Thymus (tissue), 11 donors: ENCODE results near the gene MXI1. TPM values are rescaled to one million over a fixed set of nuclear protein-coding genes. Genes with fewer than 3 reads are reported as not detected.
"Not testable (repeated sequence)": the region's sequence is repeated elsewhere in the genome, so short reads cannot be mapped to it uniquely, and the experiment has no call there.

Source experiments
- DNase-seq, 9 donors: peaks; one replicate each; pipeline ENCODE4 v3.0.0-alpha.2; 2013; ENCODE audit warnings: low spot score in 9 of 9, low read depth in 6 of 9, missing footprints in 1 of 9
- H3K27ac ChIP-seq, 2 donors: one replicate each; pipeline ENCODE4 v1.5.1; 2013; ENCODE audit warnings: control low read depth in 1 of 2, low read depth in 1 of 2, low read length in 1 of 2, mild to moderate bottlenecking in 1 of 2, moderate library complexity in 1 of 2
- H3K27me3 ChIP-seq, 2 donors: one replicate each; pipeline ENCODE4 v1.5.1; 2013; ENCODE audit warnings: low read length in 1 of 2; ENCODE audit not compliant: control insufficient read depth in 2 of 2, insufficient read depth in 1 of 2
- H3K36me3 ChIP-seq, 2 donors: one replicate each; pipeline ENCODE4 v1.5.1; 2013; ENCODE audit warnings: low read length in 1 of 2, mild to moderate bottlenecking in 1 of 2, moderate library complexity in 1 of 2; ENCODE audit not compliant: control insufficient read depth in 2 of 2, insufficient read depth in 2 of 2
- H3K4me1 ChIP-seq, 2 donors: one replicate each; pipeline ENCODE4 v1.5.1; 2013; ENCODE audit warnings: low read length in 2 of 2; ENCODE audit not compliant: control insufficient read depth in 2 of 2, insufficient read depth in 2 of 2
- H3K4me3 ChIP-seq, 2 donors: one replicate each; pipeline ENCODE4 v1.5.1; 2013; ENCODE audit warnings: low read length in 2 of 2, control low read depth in 1 of 2, mild to moderate bottlenecking in 1 of 2
- H3K9me3 ChIP-seq, 2 donors: one replicate each; pipeline ENCODE4 v1.5.1; 2013; ENCODE audit warnings: low read length in 1 of 2, mild to moderate bottlenecking in 1 of 2; ENCODE audit not compliant: control insufficient read depth in 2 of 2, insufficient read depth in 1 of 2
- WGBS: extraction: QIAGEN DNeasy Blood & Tissue Kit; methylation state at CpG from one replicate; pipeline ENCODE4 v1.1.7; 2013; 5-methylcytosine and 5-hydroxymethylcytosine counted together
- polyA plus RNA-seq: library from polyadenylated mRNA; stranded (reverse); fragments of 200-250 nt; gene quantifications from one replicate; pipeline ENCODE4 v1.2.3, GENCODE V29; 2013
- total RNA-seq: library from RNA; stranded (reverse); fragments of 120-200 nt; gene quantifications from one replicate; pipeline ENCODE4 v1.2.4, GENCODE V29; 2013
- donor health status: healthy.

Gene MXI1
- total and polyA plus RNA-seq, 2 donors, result 14.7 to 44.1 TPM

GRCh38 chr10:110200503-110200902 is 6.9 kb upstream of the MXI1 start:
- Histone ChIP-seq H3K4me1 (no peaks in the 10 kb centered on the region), H3K36me3 (no peaks in the 10 kb centered on the region), H3K4me3 (no peak overlapping the region), H3K27me3 (peaks cover 11 to 44% of the 10 kb centered on the region in 2 donors), H3K27ac (no peak overlapping the region), H3K9me3 (no peaks in the 10 kb centered on the region)
- 80% methylated on average over 3 of the region's 3 CpGs for WGBS
- DNase-seq, result no peak

GRCh38 chr10:110201046-110201445 is 6.4 kb upstream of the MXI1 start:
- DNase-seq, H3K36me3 ChIP-seq, H3K4me1 ChIP-seq, H3K27ac ChIP-seq, H3K4me3 ChIP-seq, H3K9me3 ChIP-seq: not testable (repeated sequence)
- peaks cover 11 to 46% of the 10 kb centered on the region in 2 donors for H3K27me3 ChIP-seq
- WGBS, result 91% methylated on average over 8 of the region's 8 CpGs

GRCh38 chr10:110203500-110204455 is 3.6 kb upstream of the MXI1 start:
- no peak overlapping the region for H3K27ac ChIP-seq
- DNase-seq, result no peak
- H3K9me3 ChIP-seq, result peaks cover 0 to 3% of the 10 kb centered on the region in 2 donors
- peaks cover 17 to 66% of the 10 kb centered on the region in 2 donors for H3K27me3 ChIP-seq
- 96% methylated on average over 8 of the region's 8 CpGs for WGBS
- no peaks in the 10 kb centered on the region for H3K36me3 ChIP-seq
- peaks cover 5 to 20% of the 10 kb centered on the region in 2 donors for H3K4me1 ChIP-seq
- no peak overlapping the region for H3K4me3 ChIP-seq

- peaks cover 0 to 3% of the 10 kb centered on the region in 2 donors for H3K9me3 ChIP-seq
- WGBS, result 95% methylated on average over 12 of the region's 12 CpGs
- H3K27ac ChIP-seq, result no peak overlapping the region
- no peak for DNase-seq
- H3K27me3 ChIP-seq, result peaks cover 17 to 75% of the 10 kb centered on the region in 2 donors
- no peaks in the 10 kb centered on the region for H3K36me3 ChIP-seq
- no peak overlapping the region for H3K4me3 ChIP-seq
- H3K4me1 ChIP-seq, result peaks cover 5 to 30% of the 10 kb centered on the region in 2 donors
These were observed 2.2 kb upstream of the MXI1 start for GRCh38 chr10:110205051-110205675.

- Histone ChIP-seq H3K9me3 (peaks cover 0 to 3% of the 10 kb centered on the region in 2 donors), H3K27me3 (peaks cover 14 to 85% of the 10 kb centered on the region in 2 donors), H3K4me1 (peaks cover 12 to 53% of the 10 kb centered on the region in 2 donors), H3K4me3 (peak overlapping the region; percentile 61 to 65), H3K27ac (peak overlapping the region; percentile 55 to 71), H3K36me3 (no peaks in the 10 kb centered on the region)
- DNase-seq, result peak in 4 of 9 donors; percentile 37 to 70 (median 52)
- WGBS, result 1% methylated on average over 57 of the region's 57 CpGs
These were observed 604 bp downstream of the MXI1 start for GRCh38 chr10:110207805-110208613.

GRCh38 chr10:110208614-110209453 is 1.4 kb downstream of the MXI1 start:
- Histone ChIP-seq H3K36me3 (no peaks in the 10 kb centered on the region), H3K4me1 (peaks cover 12 to 53% of the 10 kb centered on the region in 2 donors), H3K27me3 (peaks cover 9 to 77% of the 10 kb centered on the region in 2 donors), H3K9me3 (peaks cover 0 to 3% of the 10 kb centered on the region in 2 donors), H3K4me3 (peak overlapping the region; percentile 61 to 65), H3K27ac (peak overlapping the region; percentile 55 to 83)
- peak in 4 of 9 donors; percentile 37 to 46 (median 42) for DNase-seq
- under 1% methylated on average over 44 of the region's 44 CpGs for WGBS

- WGBS, result under 1% methylated on average over 24 of the region's 24 CpGs
- peaks cover 9 to 70% of the 10 kb centered on the region in 2 donors for H3K27me3 ChIP-seq
- H3K27ac ChIP-seq, result peak overlapping the region; percentile 44 to 83
- H3K4me1 ChIP-seq, result peaks cover 13 to 58% of the 10 kb centered on the region in 2 donors
- H3K4me3 ChIP-seq, result peak overlapping the region; percentile 61 to 65
- peak in 4 of 9 donors; percentile 52 to 73 (median 58) for DNase-seq
- no peaks in the 10 kb centered on the region for H3K36me3 ChIP-seq
- peaks cover 0 to 3% of the 10 kb centered on the region in 2 donors for H3K9me3 ChIP-seq
These were observed 2.1 kb downstream of the MXI1 start for GRCh38 chr10:110209454-110209925.
